ENCODE data around the gene STIM2. TPM values are rescaled to one million over a fixed set of nuclear protein-coding genes. Genes with fewer than 3 reads are reported as not detected.
"Not testable (repeated sequence)": the region's sequence is repeated elsewhere in the genome, so short reads cannot be mapped to it uniquely, and the experiment has no call there.

The STIM2 gene
- polyA plus RNA-seq, 5 donors: 45.2 to 58.7 (median 57.2) TPM

DNA sequence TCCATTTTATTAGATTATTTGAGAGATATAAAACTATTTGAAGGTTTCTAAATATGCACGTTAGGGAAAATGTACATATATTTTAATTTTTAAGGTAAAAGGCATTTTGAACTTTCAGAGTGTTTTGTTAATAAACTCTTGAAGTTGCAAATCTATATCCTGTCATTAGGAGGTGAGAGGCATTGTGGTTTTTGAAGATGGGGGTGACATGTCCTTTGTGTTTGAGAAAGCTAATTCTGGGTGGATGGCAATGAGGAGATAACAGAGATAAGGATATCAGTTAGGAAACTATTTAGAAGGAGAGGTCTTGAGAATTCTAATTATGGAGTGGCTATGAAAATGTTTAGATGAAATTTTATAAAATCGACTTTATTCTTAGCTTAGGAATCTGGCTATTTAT is 6.1 kb downstream of the STIM2 start:
- no peak for DNase-seq

DNA sequence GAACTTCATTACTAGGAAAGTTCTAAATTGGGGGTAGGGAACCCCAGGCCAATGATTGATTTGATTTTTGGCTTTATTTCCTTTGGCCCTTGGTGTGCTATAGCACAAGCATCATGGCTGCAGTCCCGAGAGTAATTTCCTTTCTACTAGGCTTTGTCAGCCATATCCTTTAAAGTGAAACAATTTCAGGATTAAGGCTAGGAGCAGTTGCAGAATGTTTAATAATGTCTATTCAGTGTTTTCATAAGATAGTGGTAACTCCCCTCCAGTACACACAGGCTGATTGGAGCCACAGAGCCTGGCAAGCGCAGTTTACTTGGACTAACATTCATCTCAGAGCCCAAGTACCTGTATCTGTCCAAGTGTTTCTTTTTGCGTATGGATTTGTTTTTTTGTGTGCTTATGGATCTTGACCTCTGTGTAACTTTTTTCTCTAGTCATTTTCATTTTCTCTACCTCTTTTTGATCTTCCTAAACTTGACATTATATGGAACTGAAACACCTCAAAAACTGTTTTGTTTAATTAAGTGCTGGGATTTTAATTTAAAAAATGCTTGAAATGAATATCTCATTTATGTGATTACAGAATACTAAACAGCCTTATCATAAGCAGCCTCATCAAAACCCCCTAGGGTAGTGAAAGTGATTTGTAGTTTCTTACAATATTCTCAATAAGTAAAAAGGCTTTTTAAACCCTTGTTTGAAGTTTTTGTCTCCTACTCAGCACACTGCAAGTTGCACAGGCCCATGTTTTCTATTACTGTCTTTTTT is 7.5 kb downstream of the STIM2 start:
- DNase-seq: no peak

DNA sequence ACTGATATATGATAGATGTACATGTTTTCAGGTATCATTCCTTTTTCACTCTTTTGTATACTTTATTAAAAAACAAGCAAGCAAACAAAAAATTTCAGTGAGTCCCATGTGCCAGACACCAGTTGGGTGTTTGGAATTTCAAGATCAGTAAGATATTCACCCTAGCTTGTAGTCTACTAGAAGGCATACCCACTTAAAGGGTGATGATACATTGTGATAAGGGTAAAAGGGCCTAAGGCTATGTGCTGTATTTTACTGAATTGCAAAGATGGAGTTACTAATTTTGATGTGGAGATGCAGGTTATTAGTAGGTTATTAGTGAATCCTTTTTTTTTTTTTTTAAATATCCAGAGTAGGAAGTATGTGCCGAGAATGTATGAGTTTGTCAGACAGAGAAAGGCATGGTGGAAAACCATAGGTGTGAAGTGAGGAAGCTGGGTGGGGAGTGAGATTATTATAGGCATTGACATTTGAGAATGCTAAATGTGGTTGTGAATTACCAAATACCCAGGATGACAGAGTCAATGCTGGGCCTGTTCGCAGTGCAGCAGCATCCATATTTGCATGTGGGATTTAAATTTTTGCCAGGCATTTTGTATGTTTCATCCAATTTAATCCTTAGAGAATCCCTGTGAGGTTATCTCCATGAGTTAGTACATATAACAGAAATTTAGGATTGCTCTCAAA is 10.1 kb downstream of the STIM2 start:
- DNase-seq: no peak

DNA sequence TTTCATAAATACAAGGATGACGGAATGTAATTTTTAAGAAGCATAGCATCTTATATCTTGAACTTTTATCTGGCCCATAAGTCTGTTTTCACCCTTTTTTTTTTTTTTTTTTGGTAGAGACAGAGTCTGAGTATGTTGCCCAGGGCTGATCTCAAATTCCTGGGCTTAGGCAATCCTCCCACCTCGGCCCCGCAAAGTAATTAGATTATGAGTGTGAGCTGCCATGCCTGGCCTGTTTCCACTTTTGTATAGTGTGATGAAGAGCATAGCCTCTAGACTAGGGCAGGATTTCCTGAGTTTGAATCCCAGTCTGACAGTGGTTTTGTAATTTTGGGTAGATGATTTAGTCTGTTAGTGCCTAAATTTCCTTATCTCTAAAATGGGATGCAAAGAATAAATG is 11.0 kb downstream of the STIM2 start:
- DNase-seq: no peak

DNA sequence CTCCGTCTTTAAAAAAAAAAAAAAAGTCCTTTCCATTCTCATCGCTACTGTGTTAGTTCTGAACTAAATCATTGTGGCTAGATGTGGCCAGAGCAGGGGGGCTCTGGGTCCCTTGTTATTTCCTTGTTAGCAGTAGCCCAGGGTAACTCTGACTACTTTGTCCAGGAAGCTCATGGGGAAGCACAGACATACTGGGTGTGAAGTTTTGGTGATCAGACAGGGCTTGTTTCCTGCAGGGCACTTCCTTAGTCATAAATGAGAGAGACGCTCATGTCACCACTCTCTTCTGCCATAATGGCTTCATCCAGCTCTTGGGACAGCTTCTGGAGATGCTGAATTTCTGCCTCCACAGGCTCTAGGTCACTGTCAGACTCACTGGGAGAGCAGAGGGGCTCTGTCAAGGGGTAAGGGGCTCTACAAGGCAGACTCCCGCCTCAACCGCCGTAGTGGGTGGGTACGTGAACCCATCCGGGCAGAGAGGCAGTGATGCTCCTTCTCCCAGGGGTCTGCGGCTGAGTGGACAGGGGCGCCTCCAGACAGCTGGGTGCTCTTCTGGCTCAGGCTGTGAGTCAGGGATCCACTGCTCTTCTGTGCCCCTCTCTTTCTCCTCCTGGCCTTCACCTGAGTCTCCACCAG is 12.9 kb downstream of the STIM2 start:
- no peak for DNase-seq

DNA sequence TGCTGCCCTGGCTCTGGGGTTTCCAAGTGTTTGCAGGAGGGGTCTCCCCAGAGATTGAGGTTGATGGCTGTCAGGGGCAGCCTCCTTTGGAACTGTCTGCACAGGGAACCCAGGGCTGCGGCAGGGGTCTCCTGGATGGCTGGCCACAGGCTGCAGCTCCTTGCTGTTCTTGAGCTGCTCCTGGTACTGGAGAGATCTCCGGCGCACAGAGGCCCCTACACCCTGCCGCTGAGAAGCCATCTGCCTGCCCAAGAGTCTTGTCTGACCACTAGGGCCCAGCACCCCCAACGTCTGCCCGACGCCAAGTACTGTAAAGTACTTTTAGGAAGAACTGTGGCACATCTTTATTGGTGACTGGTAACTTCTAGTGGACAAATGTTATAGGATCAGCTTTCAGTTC is 13.5 kb downstream of the STIM2 start:
- no peak for DNase-seq

DNA sequence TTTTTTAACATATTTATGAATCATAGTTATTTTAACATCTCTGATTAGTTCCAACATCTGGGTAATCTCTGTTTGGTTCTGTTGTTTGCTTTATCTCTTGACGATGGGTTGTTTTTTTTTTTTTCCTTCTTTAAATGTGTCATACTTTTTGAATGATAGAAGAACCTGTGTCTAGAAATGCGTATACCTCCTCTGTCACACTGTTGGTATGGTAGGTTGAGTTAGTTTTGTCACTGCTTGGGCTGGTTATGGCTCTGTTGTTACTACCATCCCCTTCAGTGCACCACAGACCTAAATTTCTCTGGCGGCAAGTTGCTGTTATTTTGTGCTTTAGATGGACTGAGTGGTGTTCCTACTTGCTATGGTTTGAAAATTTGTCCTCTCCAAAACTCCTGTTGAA is 16.8 kb downstream of the STIM2 start:
- DNase-seq: no peak

DNA sequence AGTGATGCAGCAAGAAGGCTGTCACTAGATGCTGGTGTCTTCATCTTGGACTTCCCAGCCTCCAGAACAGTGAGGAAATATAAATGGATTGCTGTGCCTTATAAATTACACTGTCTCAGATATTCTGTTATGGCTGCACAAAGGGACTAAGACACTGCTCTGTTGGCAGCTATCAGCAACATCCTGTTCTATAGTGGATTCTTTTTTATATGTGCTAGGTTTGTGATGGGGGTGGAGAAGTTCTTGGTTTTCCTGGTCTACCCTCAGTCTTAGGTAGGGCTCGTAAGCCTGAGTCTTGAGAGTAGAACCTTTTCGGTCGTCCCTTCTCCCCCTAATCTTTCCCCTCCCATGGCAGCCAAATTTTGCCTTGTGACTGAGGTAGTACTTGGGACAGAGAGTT is 17.3 kb downstream of the STIM2 start:
- DNase-seq: no peak

DNA sequence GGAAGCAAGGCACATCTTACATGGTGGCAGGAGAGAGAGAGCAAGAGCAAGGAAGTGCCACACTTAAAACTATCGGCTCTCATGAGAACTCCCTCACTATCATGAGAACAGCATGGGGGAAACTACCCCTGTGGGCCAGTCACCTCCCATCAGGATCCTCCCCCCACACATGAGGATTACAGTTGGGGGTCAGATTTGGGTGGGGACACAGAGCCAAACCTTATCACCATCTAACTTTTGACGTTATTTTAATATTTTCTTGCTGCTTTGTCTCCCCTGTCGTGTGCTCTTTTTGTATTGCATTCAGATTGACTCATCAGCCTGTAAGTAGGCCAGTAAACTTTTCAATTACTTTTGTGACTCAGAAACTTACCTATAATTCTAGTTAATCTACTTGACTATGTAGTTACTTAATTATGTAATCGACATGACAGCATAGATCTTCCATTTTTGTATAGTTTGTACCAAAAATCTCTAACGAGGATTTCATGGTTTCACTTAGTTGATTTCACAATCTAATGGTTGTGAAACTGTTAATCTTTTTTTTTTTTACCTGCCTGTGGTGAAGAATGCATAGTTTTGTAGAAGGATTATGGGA is 18.3 kb downstream of the STIM2 start:
- DNase-seq: no peak

DNA sequence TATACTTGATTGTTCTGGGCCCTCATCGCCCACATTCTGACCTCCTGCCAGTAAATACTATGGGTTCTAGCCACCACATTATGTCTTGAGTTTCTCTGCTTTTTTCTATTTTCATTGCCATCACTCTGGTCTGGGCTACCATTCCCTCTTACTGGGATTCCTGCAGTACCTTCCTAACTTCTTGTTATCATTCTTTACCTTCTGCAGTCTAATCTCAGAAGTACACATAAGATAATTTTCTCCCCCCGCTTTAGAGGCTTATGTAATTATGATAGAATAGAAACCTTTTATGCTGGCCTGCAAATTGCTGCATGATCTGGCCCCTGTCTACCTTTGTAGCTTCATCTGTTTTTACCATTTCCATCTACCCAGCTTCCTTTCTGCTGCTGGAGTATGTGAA is 19.2 kb downstream of the STIM2 start:
- DNase-seq: no peak

DNA sequence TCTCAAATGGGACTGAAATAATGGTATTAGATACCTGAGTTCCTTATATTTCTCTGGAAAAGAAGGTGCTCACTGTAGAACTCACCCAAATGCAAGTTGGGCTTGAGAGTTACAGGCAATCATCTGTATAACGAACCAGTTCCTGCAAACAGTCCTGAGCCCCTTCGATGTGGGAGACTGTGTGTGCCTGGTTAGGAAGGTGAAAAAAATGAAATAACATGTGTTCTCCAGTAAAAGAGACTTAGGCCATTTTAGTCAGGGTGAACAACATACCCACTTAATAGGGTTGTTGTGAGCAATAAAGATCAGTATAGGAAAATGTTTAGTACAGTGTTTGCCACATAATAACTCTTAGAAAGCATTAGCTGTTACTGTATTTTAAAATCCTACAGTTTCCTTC is 23.4 kb downstream of the STIM2 start:
- no peak for DNase-seq

DNA sequence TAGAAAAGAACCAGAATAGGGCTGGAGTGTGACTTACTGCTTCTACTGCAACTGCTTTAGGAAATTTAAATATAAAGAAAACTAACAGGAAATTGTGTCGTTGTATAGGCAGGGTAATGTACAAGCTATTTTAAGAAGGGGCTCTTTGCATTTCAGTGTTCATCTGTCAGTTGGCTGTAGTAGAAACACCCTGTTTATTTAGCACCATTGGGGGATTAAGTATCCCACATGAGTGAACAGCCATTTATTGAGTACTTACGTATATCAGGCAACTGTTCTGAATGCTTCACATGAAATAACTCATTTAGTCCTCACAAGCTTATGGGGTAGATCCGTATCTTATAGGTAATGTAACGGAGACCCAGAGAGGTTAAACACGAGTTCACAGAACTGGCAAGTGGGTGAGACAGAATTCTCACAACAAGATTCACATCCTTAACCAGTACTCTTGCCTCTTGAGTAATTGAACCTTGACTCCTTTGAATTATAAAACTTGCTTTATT is 23.9 kb downstream of the STIM2 start:
- DNase-seq: no peak

DNA sequence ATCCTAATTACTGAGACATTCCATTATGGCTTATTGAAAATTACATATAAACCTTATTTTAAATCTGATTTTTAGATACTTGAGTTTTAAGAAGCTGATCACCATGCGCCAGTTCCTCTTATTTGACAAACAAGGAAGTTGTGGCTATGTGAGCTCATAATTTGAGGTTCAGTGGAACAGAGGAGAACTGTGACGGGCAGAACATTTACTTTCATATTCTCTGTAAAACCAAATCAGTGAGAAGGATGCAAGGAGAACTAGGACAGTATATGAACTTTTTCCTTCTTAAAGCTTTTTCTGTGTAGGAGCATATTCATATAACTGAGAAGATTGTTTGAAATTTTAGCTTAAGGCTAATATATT is 25.3 kb downstream of the STIM2 start:
- DNase-seq: no peak

DNA sequence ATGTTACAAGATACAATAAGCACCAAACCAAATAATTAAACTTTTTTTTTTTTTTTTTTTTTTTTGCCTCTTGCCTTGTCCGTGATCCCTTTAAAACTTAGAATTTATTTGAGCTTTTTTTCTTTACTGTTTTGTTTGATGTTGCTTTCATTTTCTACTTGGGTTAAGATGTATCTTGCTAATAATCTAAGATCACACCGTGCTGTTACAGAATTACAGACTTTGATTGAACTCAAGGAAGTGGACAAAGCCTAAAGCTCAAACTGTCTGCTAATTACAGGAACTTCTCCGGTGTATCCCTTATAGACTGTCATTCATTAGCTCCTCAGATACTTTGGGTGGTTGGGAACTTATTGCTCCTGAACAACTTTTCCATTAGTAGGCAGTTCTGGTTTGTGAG is 26.5 kb downstream of the STIM2 start:
- DNase-seq: no peak

DNA sequence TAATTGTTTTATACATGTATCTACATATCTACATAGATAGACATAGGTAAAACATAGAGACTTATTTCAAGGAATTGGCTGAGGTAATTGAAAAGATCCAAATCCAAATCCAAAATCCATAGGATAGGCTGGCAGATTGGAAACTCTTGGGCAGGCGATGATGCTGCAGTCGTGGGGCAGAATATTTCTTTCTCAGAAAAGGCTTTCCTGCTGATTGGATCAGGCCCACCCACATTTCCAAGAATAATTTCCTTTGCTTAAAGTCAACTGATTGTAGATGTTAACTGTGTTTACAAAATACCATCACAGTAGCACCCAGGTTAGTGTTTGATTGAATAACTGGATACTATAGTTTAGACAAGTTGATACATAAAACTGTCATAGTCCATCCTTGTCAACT is 27.2 kb downstream of the STIM2 start:
- DNase-seq: no peak

DNA sequence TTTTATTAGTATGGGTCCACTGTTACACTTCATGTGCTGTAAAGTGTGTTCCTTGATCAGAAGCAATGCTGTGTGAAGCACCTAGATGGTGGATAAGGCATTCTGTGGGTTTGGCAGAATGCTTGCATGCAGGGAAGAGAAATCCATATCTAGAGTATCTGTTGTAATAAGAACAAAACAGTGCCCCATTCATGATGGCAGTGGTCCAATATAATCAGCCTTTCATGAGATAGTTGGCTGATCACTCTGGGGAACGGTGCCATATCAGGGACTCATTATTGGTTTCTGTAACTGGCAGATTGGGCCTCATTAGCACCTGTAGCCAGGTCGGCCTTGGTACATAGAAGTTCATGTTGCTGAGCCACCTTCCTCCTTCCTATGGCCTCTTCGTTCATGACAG is 28.7 kb downstream of the STIM2 start:
- no peak for DNase-seq

DNA sequence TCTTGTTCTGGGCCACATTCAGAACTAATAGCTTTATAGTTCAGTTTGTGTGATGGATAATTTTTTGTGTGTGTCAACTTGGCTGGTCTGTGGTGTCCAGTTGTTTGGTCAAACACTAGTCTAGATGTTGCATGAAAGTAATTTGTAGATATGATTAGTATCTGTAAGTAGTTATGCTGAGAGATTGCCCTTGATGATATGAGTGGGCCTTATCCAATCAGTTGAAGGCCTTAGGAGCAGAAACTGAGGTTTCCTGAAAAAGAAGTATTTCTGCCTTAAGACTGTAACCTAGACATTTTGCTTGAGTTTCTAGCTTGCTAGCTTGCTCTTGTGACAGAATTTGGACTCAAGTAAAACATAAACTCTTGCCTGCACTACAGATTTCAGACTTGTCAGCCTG is 30.4 kb downstream of the STIM2 start:
- no peak for DNase-seq

DNA sequence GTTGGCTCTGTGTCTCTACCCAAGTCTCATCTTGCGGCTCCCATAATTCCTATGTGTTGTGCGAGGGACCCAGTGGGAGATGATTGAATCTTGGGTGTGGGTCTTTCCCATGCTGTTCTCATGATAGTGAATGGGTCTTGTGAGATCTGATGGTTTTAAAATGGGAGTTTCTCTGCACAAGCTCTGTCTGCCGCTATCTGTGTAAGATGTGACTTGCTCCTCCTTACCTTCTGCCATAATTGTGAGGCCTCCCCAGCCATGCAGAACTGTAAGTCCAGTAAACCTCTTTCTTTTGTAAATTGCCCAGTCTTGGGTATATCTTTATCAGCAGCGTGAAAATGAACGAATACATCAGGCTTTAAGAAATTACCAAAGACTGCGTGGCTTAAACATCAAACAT is 31.2 kb downstream of the STIM2 start:
- no peak for DNase-seq

DNA sequence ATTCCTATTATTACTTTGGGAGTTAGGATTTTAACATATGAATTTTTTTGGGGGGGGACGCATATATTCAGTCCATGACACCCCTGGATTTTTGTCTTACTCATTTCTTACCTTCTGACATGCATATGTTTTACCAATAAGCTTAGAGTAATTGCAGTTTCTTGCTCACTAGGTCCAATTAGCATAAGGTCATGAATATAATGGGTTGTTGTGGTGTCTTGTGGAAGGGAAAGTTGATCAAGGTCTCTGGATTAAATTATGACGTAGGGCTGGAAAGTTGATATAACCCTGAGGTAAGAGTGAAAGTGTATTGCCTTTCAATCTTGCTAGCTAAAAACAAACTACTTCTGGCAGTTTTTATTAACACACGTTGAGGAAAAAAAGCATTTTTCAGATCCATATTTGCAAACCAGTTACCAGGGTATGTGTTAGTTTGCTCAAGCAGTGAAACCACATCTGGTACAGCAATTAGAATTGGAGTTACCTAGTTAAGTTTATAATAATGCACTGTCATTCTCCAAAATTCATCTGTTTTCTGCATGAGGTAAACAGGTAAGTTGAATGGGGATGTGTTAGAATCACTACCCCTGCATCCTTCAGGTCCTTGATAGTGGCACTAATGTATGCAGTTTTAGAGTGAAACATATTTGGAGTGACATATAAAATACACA is 32.0 kb downstream of the STIM2 start:
- DNase-seq: no peak

DNA sequence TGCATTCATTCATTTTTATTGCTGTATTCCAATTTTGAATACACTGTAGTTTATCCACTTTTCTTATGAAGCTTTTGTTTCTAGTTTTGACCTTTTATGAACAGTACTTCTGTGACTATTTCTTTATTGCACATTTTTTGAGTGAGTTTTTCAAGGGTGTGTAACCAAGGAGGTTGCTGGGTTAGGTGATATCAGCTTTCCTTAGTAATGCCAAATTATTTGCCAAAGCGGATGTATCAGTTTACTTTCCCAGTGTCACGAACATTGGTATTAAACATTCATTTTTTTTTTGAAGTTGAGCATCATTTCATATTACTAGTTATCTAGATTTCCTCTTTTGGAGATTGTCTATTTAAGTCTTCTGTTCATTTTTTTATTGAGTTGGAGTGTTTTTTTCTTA is 32.9 kb downstream of the STIM2 start:
- DNase-seq: no peak

DNA sequence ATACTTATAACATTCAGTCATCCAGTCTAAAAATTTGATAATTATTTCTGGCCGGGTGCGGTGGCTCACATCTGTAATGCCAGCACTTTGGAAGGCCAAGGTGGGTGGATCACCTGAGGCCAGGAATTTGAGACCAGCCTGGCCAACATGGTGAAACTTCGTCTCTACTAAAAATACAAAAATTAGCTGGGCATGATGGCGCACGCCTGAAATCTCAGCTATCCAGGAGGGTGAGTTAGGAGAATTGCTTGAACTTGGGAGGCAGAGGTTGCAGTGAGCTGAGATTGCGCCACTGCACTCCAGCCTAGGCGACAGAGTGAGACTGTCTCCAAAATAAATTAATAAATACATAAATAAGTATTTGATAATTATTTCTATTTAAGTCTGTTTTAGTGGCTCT is 34.2 kb downstream of the STIM2 start:
- not testable (repeated sequence) for DNase-seq

DNA sequence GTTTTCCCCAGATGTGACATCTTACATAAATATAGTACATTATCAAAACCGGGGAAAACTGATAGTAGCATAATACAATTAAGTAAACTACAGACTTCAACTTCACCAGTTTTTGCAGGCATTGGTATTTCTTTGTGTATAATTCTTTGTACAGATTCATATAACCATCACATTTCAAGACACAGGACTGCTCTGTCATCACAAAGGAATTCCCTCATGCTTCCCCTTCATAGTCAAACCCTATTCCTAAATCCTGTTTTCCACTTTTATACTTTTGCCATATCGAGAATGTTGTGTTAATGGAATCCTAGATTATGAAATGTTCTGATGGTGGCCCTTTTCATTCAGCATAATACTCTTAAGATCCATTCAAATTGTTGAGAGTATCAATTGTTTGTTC is 36.0 kb downstream of the STIM2 start:
- DNase-seq: no peak

Data from right lung (tissue), 5 donors.